ENCODE results near the gene GRIK3.

DNA sequence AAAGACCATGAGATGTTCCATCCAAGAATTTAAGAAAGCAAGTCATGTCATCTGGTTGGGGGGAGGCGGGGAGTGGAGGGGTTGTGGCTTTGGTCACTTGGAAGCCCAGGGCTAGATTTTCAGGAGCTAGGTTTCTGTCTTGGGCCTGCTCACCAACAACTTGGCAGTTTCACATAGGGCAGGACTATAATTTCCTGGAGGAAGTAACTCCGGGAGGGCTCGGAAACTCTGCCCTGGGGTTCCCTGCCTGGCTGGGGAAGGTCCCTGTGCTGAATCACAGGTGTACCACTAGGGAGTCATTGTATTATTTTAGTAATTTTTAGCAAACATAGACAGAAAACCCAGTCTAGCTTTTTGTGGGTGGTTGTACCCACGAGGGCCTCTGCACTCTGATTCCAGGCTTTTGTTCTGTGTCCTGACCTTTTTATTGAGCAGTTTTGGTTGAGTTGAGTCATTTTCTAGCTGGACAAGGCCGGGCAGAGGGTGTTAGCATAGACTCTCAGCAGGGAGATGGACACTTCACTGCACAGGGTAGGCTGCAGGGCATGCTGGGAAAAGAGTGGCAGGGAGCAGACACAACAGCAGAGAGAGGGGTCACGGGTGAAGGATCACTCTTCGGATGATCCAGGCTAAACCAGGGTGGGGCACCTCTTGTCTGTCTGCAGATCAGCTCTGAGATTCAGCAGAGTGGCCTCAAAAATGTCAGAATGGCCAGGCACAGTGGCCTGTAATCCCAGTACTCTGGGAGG lies 144.7 kb downstream of the GRIK3 start:
- TF ChIP-seq, protein P1, sequence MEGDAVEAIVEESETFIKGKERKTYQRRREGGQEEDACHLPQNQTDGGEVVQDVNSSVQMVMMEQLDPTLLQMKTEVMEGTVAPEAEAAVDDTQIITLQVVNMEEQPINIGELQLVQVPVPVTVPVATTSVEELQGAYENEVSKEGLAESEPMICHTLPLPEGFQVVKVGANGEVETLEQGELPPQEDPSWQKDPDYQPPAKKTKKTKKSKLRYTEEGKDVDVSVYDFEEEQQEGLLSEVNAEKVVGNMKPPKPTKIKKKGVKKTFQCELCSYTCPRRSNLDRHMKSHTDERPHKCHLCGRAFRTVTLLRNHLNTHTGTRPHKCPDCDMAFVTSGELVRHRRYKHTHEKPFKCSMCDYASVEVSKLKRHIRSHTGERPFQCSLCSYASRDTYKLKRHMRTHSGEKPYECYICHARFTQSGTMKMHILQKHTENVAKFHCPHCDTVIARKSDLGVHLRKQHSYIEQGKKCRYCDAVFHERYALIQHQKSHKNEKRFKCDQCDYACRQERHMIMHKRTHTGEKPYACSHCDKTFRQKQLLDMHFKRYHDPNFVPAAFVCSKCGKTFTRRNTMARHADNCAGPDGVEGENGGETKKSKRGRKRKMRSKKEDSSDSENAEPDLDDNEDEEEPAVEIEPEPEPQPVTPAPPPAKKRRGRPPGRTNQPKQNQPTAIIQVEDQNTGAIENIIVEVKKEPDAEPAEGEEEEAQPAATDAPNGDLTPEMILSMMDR (IDR thresholded peaks at IDR 0.05; ENCODE audit: insufficient read depth, low read length) = no peak
- no peak for TF ChIP-seq GABPA (IDR thresholded peaks at IDR 0.05; ENCODE audit: low read depth)
- no peak for TF ChIP-seq POLR2AphosphoS5 (IDR thresholded peaks at IDR 0.05; ENCODE audit: low read depth)
- TF ChIP-seq, protein P2, sequence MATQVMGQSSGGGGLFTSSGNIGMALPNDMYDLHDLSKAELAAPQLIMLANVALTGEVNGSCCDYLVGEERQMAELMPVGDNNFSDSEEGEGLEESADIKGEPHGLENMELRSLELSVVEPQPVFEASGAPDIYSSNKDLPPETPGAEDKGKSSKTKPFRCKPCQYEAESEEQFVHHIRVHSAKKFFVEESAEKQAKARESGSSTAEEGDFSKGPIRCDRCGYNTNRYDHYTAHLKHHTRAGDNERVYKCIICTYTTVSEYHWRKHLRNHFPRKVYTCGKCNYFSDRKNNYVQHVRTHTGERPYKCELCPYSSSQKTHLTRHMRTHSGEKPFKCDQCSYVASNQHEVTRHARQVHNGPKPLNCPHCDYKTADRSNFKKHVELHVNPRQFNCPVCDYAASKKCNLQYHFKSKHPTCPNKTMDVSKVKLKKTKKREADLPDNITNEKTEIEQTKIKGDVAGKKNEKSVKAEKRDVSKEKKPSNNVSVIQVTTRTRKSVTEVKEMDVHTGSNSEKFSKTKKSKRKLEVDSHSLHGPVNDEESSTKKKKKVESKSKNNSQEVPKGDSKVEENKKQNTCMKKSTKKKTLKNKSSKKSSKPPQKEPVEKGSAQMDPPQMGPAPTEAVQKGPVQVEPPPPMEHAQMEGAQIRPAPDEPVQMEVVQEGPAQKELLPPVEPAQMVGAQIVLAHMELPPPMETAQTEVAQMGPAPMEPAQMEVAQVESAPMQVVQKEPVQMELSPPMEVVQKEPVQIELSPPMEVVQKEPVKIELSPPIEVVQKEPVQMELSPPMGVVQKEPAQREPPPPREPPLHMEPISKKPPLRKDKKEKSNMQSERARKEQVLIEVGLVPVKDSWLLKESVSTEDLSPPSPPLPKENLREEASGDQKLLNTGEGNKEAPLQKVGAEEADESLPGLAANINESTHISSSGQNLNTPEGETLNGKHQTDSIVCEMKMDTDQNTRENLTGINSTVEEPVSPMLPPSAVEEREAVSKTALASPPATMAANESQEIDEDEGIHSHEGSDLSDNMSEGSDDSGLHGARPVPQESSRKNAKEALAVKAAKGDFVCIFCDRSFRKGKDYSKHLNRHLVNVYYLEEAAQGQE (IDR thresholded peaks at IDR 0.05; ENCODE audit: insufficient replicate concordance, low read depth) = no peak
